Large intestine (tissue), 3 donors: ENCODE measurements around the gene SLC39A12. TPM values are rescaled to one million over a fixed set of nuclear protein-coding genes. Genes with fewer than 3 reads are reported as not detected.

ENCODE experiments used
- DNase-seq, 2 donors: peaks; one replicate each; pipeline versions ENCODE4 v3.0.0 to v3.0.0-alpha.2; 2013
- H3K27ac ChIP-seq: one replicate; pipeline ENCODE4 v1.5.1; 2013; ENCODE audit warnings: low read length
- H3K27me3 ChIP-seq: 2 replicates; pipeline ENCODE4 v1.6.1; 2013; ENCODE audit warnings: low read length; ENCODE audit not compliant: control insufficient read depth, insufficient read depth
- H3K36me3 ChIP-seq: 2 replicates; pipeline ENCODE4 v1.6.1; 2013; ENCODE audit warnings: low read length; ENCODE audit not compliant: control insufficient read depth, insufficient read depth
- H3K4me1 ChIP-seq: one replicate; pipeline ENCODE4 v1.6.1; 2013; ENCODE audit warnings: low read length; ENCODE audit not compliant: control insufficient read depth, insufficient read depth
- H3K4me3 ChIP-seq: one replicate; pipeline ENCODE4 v1.5.1; 2013; ENCODE audit warnings: low read length
- H3K9me3 ChIP-seq: one replicate; pipeline ENCODE4 v1.6.1; 2013; ENCODE audit warnings: mild to moderate bottlenecking, low read depth, low read length, moderate library complexity; ENCODE audit not compliant: control insufficient read depth
- WGBS: methylation state at CpG from one replicate; pipeline ENCODE4 v1.1.5; 2013; ENCODE audit warnings: low lambda C conversion rate; ENCODE audit not compliant: insufficient coverage; 5-methylcytosine and 5-hydroxymethylcytosine counted together
- polyA plus RNA-seq: library from polyadenylated mRNA; unstranded; fragments of 120-200 nt; gene quantifications from one replicate; pipeline ENCODE4 v1.2.1, GENCODE V29; 2013

Gene SLC39A12
- polyA plus RNA-seq, 1 donor = 0.03 TPM

GRCh38 chr10:17961551-17962422, 10.1 kb downstream of the SLC39A12 start:
- H3K4me3 ChIP-seq = no peak overlapping the region
- no peaks in the 10 kb centered on the region for H3K36me3 ChIP-seq
- no peaks in the 10 kb centered on the region for H3K9me3 ChIP-seq
- no peak overlapping the region for H3K27ac ChIP-seq
- DNase-seq = no peak
- peaks cover 2% of the 10 kb centered on the region for H3K27me3 ChIP-seq
- WGBS = no CpG with 5 or more reads among the region's 4 CpGs
- no peaks in the 10 kb centered on the region for H3K4me1 ChIP-seq

- Histone ChIP-seq H3K4me1 (no peaks in the 10 kb centered on the region), H3K9me3 (no peaks in the 10 kb centered on the region), H3K27me3 (no peaks in the 10 kb centered on the region), H3K4me3 (no peak overlapping the region), H3K36me3 (no peaks in the 10 kb centered on the region), H3K27ac (no peak overlapping the region)
- DNase-seq = no peak
- WGBS = no CpG with 5 or more reads among the region's 3 CpGs
Observed at GRCh38 chr10:17963431-17963830, 11.7 kb downstream of the SLC39A12 start.

GRCh38 chr10:17965649-17966235, 14.0 kb downstream of the SLC39A12 start:
- Histone ChIP-seq H3K36me3 (no peaks in the 10 kb centered on the region), H3K27ac (no peak overlapping the region), H3K4me1 (no peaks in the 10 kb centered on the region), H3K4me3 (no peak overlapping the region), H3K27me3 (no peaks in the 10 kb centered on the region), H3K9me3 (no peaks in the 10 kb centered on the region)
- DNase-seq = no peak
- 88% methylated on average over 4 of the region's 8 CpGs for WGBS

- Histone ChIP-seq H3K9me3 (no peaks in the 10 kb centered on the region), H3K27ac (no peak overlapping the region), H3K4me1 (no peaks in the 10 kb centered on the region), H3K4me3 (no peak overlapping the region), H3K27me3 (no peaks in the 10 kb centered on the region), H3K36me3 (no peaks in the 10 kb centered on the region)
- WGBS = no CpG with 5 or more reads among the region's 3 CpGs
- DNase-seq = no peak
Observed at GRCh38 chr10:17974505-17974904, 22.8 kb downstream of the SLC39A12 start.

GRCh38 chr10:17980846-17981565, 29.3 kb downstream of the SLC39A12 start:
- H3K27me3 ChIP-seq = no peaks in the 10 kb centered on the region
- no peaks in the 10 kb centered on the region for H3K9me3 ChIP-seq
- no peak for DNase-seq
- 43% methylated on average over 1 of the region's 6 CpGs for WGBS
- no peaks in the 10 kb centered on the region for H3K4me1 ChIP-seq
- H3K36me3 ChIP-seq = no peaks in the 10 kb centered on the region
- H3K27ac ChIP-seq = no peak overlapping the region
- H3K4me3 ChIP-seq = no peak overlapping the region

- no peaks in the 10 kb centered on the region for H3K4me1 ChIP-seq
- H3K4me3 ChIP-seq = no peak overlapping the region
- H3K27me3 ChIP-seq = no peaks in the 10 kb centered on the region
- DNase-seq = no peak
- H3K9me3 ChIP-seq = no peaks in the 10 kb centered on the region
- H3K27ac ChIP-seq = no peak overlapping the region
- H3K36me3 ChIP-seq = no peaks in the 10 kb centered on the region
- WGBS = 100% methylated on average over 1 of the region's 1 CpG
Observed at GRCh38 chr10:17981766-17982380, 30.2 kb downstream of the SLC39A12 start.

- peak in 1 of 2 donors; percentile 31 for DNase-seq
- no CpG with 5 or more reads among the region's 1 CpG for WGBS
- H3K27me3 ChIP-seq = no peaks in the 10 kb centered on the region
Observed at GRCh38 chr10:17984056-17984455, 32.3 kb downstream of the SLC39A12 start.

GRCh38 chr10:17984563-17984962, 32.8 kb downstream of the SLC39A12 start:
- no peaks in the 10 kb centered on the region for H3K4me1 ChIP-seq
- no peak for DNase-seq
- H3K27ac ChIP-seq = no peak overlapping the region
- no peaks in the 10 kb centered on the region for H3K27me3 ChIP-seq
- H3K4me3 ChIP-seq = no peak overlapping the region
- no peaks in the 10 kb centered on the region for H3K9me3 ChIP-seq
- no peaks in the 10 kb centered on the region for H3K36me3 ChIP-seq
- no CpG with 5 or more reads among the region's 4 CpGs for WGBS

More at GRCh38 chr10:17984056-17984455, 32.3 kb downstream of the SLC39A12 start:
- Histone ChIP-seq H3K4me1 (no peaks in the 10 kb centered on the region), H3K9me3 (no peaks in the 10 kb centered on the region), H3K36me3 (no peaks in the 10 kb centered on the region), H3K27ac (no peak overlapping the region), H3K4me3 (no peak overlapping the region)

GRCh38 chr10:17989908-17990767, 38.4 kb downstream of the SLC39A12 start:
- 100% methylated on average over 5 of the region's 6 CpGs for WGBS
- Histone ChIP-seq H3K4me1 (no peaks in the 10 kb centered on the region), H3K27me3 (no peaks in the 10 kb centered on the region), H3K36me3 (no peaks in the 10 kb centered on the region), H3K4me3 (no peak overlapping the region), H3K9me3 (no peaks in the 10 kb centered on the region), H3K27ac (no peak overlapping the region)
- DNase-seq = no peak
